HG03060 (cell line): ENCODE results near the gene TTC3.

Experiments used
- ATAC-seq: cut with Tn5 transposase; IDR thresholded peaks from one replicate; pipeline ENCODE4 v1.9.1; 2021; ENCODE audit warnings: low read depth, moderate number of reproducible peaks; ENCODE audit not compliant: unreplicated experiment

Gene TTC3

GRCh38 chr21:37146320-37147235, 73.5 kb downstream of the TTC3 start:
- ATAC-seq, result no peak

- no peak for ATAC-seq
These were observed 76.4 kb downstream of the TTC3 start for GRCh38 chr21:37149411-37149810.

- ATAC-seq, result no peak
These were observed 80.3 kb downstream of the TTC3 start for GRCh38 chr21:37153196-37153934.

- no peak for ATAC-seq
These were observed 80.9 kb downstream of the TTC3 start for GRCh38 chr21:37153935-37154350.

GRCh38 chr21:37155186-37155585, 82.1 kb downstream of the TTC3 start:
- ATAC-seq, result no peak

GRCh38 chr21:37157938-37158337, 84.9 kb downstream of the TTC3 start:
- no peak for ATAC-seq

- no peak for ATAC-seq
These were observed 86.2 kb downstream of the TTC3 start for GRCh38 chr21:37159053-37159776.

GRCh38 chr21:37159949-37160348, 86.9 kb downstream of the TTC3 start:
- ATAC-seq, result no peak

- ATAC-seq, result no peak
These were observed 91.7 kb downstream of the TTC3 start for GRCh38 chr21:37164742-37165141.

- no peak for ATAC-seq
These were observed 92.5 kb downstream of the TTC3 start for GRCh38 chr21:37165586-37165985.

- ATAC-seq, result no peak
These were observed 93.7 kb downstream of the TTC3 start for GRCh38 chr21:37166733-37167132.

- no peak for ATAC-seq
These were observed 95.6 kb downstream of the TTC3 start for GRCh38 chr21:37168666-37169065.

GRCh38 chr21:37172646-37173045, 99.6 kb downstream of the TTC3 start:
- no peak for ATAC-seq

- ATAC-seq, result no peak
These were observed 103.7 kb downstream of the TTC3 start for GRCh38 chr21:37176716-37177115.

GRCh38 chr21:37181059-37181458, 108.0 kb downstream of the TTC3 start:
- no peak for ATAC-seq

- ATAC-seq, result no peak
These were observed 109.2 kb downstream of the TTC3 start for GRCh38 chr21:37182222-37182621.

GRCh38 chr21:37183749-37184148, 110.7 kb downstream of the TTC3 start:
- no peak for ATAC-seq

GRCh38 chr21:37184784-37185593, 111.9 kb downstream of the TTC3 start:
- no peak for ATAC-seq

GRCh38 chr21:37186983-37187382, 113.9 kb downstream of the TTC3 start:
- no peak for ATAC-seq

- ATAC-seq, result no peak
These were observed 115.8 kb downstream of the TTC3 start for GRCh38 chr21:37188825-37189224.
